B cell (primary cell): ENCODE data around the gene SEMA4A. TPM values are rescaled to one million over a fixed set of nuclear protein-coding genes. Genes with fewer than 3 reads are reported as not detected.

Source experiments
- ATAC-seq: fragments of 200-7000 bp; cut with Tn5 transposase; one replicate; pipeline ENCODE4 v1.10.0; 2021; ENCODE audit warnings: low read depth, mild to moderate bottlenecking, moderate number of reproducible peaks, moderate library complexity
- CTCF ChIA-PET: fragments of 350-600 bp; sonication (Branson Sonifier 250); formaldehyde crosslinking; loops from one replicate; lab custom pipeline; 2021; ENCODE audit warnings: antibody characterized with exemption, inconsistent platforms; lab: Charles Lee
- POLR2A ChIA-PET: fragments of 350-600 bp; sonication (Branson Sonifier 250); formaldehyde crosslinking; loops from one replicate; lab custom pipeline; 2021; ENCODE audit warnings: antibody characterized with exemption; lab: Charles Lee
- DNase-seq: peaks from one replicate; pipeline ENCODE4 v3.0.0; 2013
- H2AFZ ChIP-seq: 2 replicates; pipeline ENCODE4 v1.6.1; 2012; ENCODE audit warnings: mild to moderate bottlenecking, low read depth, low read length; ENCODE audit not compliant: insufficient read depth, poor library complexity, severe bottlenecking
- H3K27ac ChIP-seq, 2 donors: 1 replicate in 1 of 2; 2 replicates in 1 of 2; pipeline ENCODE4 v1.5.1; 2012 to 2013; ENCODE audit warnings: low read length in 2 of 2, mild to moderate bottlenecking in 2 of 2, moderate library complexity in 1 of 2
- H3K27me3 ChIP-seq, 4 experiments: fragments of 200-600 bp in 1 of 4; sonication (generic) in 1 of 4; replicated peaks in 1 of 4; 1 replicate in 2 of 4; 2 replicates in 2 of 4; pipeline versions ENCODE4 v1.6.1 to v1.7.0; 2013 to 2016; ENCODE audit warnings: low read length in 3 of 4, mild to moderate bottlenecking in 2 of 4, mixed read lengths in 1 of 4, moderate library complexity in 1 of 4; ENCODE audit not compliant: insufficient read depth in 4 of 4, control insufficient read depth in 3 of 4; ENCODE audit errors: control extremely low read depth in 1 of 4
- H3K36me3 ChIP-seq, 2 experiments: replicated peaks in 1 of 2; 1 replicate in 1 of 2; 2 replicates in 1 of 2; pipeline versions ENCODE4 v1.6.1 to v1.7.1; 2013; ENCODE audit warnings: low read length in 1 of 2; ENCODE audit not compliant: insufficient read depth in 2 of 2, control insufficient read depth in 1 of 2; ENCODE audit errors: control extremely low read depth in 1 of 2, extremely low read depth in 1 of 2
- H3K4me1 ChIP-seq, 2 donors: fragments of 200-600 bp in 1 of 2; sonication (generic) in 1 of 2; 1 replicate in 1 of 2; 2 replicates in 1 of 2; pipeline versions ENCODE4 v1.5.1 to v1.6.1; 2013 to 2017; ENCODE audit warnings: low read length in 2 of 2; ENCODE audit not compliant: control insufficient read depth in 2 of 2, insufficient read depth in 2 of 2
- H3K4me2 ChIP-seq: replicated peaks from 2 replicates; pipeline ENCODE3; 2012; ENCODE audit warnings: mild to moderate bottlenecking, low read depth, low read length; ENCODE audit not compliant: poor library complexity, severe bottlenecking
- H3K4me3 ChIP-seq, 5 experiments: fragments of 200-600 bp in 1 of 5; sonication (generic) in 1 of 5; 1 replicate in 3 of 5; 2 replicates in 2 of 5; pipeline versions ENCODE4 v1.5.1 to v1.7.0; 2011 to 2016; ENCODE audit warnings: low read length in 4 of 5, mild to moderate bottlenecking in 4 of 5, low read depth in 2 of 5, control low read depth in 1 of 5, moderate library complexity in 1 of 5; ENCODE audit not compliant: insufficient read depth in 1 of 5; ENCODE audit errors: control extremely low read depth in 1 of 5, extremely low read depth in 1 of 5
- H3K79me2 ChIP-seq: fragments of 200-600 bp; sonication (generic); one replicate; pipeline ENCODE4 v1.6.0; 2016; ENCODE audit warnings: low read length; ENCODE audit not compliant: control insufficient read depth, insufficient read depth
- H3K9ac ChIP-seq: fragments of 200-600 bp; sonication (generic); 2 replicates; pipeline ENCODE4 v1.6.1; 2017; ENCODE audit warnings: mild to moderate bottlenecking, low read length, moderate library complexity
- H3K9me3 ChIP-seq, 3 donors: one replicate each; pipeline versions ENCODE4 v1.6.1 to v1.7.1; 2013; ENCODE audit warnings: low read length in 2 of 3; ENCODE audit not compliant: control insufficient read depth in 2 of 3, insufficient read depth in 1 of 3; ENCODE audit errors: control extremely low read depth in 1 of 3
- H4K20me1 ChIP-seq: 2 replicates; pipeline ENCODE4 v1.6.0; 2012; ENCODE audit warnings: mild to moderate bottlenecking, low read length; ENCODE audit not compliant: insufficient read depth, control insufficient read depth, poor library complexity, severe bottlenecking
- H3K27ac Mint-ChIP-seq: one replicate; pipeline ENCODE4 v1.8.0; 2021; ENCODE audit warnings: mixed read lengths
- H3K27me3 Mint-ChIP-seq: one replicate; pipeline ENCODE4 v1.8.0; 2021; ENCODE audit warnings: mixed read lengths
- H3K4me1 Mint-ChIP-seq: one replicate; pipeline ENCODE4 v1.8.0; 2021; ENCODE audit warnings: mixed read lengths
- H3K4me3 Mint-ChIP-seq: one replicate; pipeline ENCODE4 v1.8.0; 2021; ENCODE audit warnings: mixed read lengths
- H3K9me3 Mint-ChIP-seq: one replicate; pipeline ENCODE4 v1.8.0; 2022; ENCODE audit warnings: mixed read lengths; ENCODE audit not compliant: insufficient read depth
- EZH2 ChIP-seq: IDR thresholded peaks from 2 replicates; pipeline ENCODE4 v1.6.1; 2012; ENCODE audit warnings: borderline replicate concordance, low read depth, mild to moderate bottlenecking, moderate library complexity, low read length; ENCODE audit not compliant: insufficient read depth, poor library complexity, severe bottlenecking
- WGBS: methylation state at CpG from one replicate; pipeline ENCODE4 v1.1.5; 2013; ENCODE audit warnings: missing lambda C conversion rate; ENCODE audit not compliant: insufficient coverage; 5-methylcytosine and 5-hydroxymethylcytosine counted together
- intact Hi-C: fragments of 100-400 bp; cut with micrococcal nuclease; formaldehyde crosslinking; loops from one replicate; pipeline ENCODE4 v1.10.0; 2022
- polyA plus RNA-seq: library from polyadenylated mRNA; depleted of rRNA; stranded (reverse); fragments of >200 nt; gene quantifications from 2 replicates; pipeline ENCODE4 v1.2.3, GENCODE V29; 2012
- total RNA-seq, 2 donors: library from RNA; stranded (reverse); fragments of 120-200 nt in 1 of 2; gene quantifications; 1 replicate in 1 of 2; 2 replicates in 1 of 2; pipeline versions ENCODE4 v1.2.3 to v1.2.4, GENCODE V29; 2013 to 2022
- TF ChIP-seq, protein P1 (sequence below): fragments of 200-600 bp; IDR thresholded peaks from one replicate; pipeline ENCODE4 v1.8.0; 2022; ENCODE audit warnings: antibody characterized with exemption, mild to moderate bottlenecking

Gene SEMA4A
- total and polyA plus RNA-seq, 2 donors (not counting 1 experiment from before 2014, with no cell fraction given): 9.2 to 15.5 TPM

DNA sequence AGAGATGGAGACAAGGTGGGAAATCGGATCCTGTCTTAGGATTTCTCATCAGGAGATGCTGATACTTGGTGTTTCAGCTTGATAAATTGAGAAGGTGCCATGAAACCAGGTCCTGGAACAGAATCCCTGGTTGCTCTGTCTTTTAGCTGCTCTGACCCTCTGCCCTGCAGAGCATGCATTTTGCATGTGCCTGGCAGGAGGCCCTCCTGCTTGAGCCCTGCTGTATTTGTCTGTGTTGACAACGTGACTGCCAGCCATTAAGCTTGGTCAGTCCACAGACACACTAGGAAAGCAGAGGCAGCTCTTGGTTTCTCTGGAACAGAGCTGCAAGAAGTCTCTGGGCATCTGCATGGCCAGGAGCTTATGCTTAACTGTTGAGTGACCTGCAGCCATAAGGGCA is 43.1 kb downstream of the SEMA4A start:
- H3K9me3 Mint-ChIP-seq: no peaks in the 10 kb centered on the region
- no peak for TF ChIP-seq EZH2
- TF ChIP-seq, protein P1, sequence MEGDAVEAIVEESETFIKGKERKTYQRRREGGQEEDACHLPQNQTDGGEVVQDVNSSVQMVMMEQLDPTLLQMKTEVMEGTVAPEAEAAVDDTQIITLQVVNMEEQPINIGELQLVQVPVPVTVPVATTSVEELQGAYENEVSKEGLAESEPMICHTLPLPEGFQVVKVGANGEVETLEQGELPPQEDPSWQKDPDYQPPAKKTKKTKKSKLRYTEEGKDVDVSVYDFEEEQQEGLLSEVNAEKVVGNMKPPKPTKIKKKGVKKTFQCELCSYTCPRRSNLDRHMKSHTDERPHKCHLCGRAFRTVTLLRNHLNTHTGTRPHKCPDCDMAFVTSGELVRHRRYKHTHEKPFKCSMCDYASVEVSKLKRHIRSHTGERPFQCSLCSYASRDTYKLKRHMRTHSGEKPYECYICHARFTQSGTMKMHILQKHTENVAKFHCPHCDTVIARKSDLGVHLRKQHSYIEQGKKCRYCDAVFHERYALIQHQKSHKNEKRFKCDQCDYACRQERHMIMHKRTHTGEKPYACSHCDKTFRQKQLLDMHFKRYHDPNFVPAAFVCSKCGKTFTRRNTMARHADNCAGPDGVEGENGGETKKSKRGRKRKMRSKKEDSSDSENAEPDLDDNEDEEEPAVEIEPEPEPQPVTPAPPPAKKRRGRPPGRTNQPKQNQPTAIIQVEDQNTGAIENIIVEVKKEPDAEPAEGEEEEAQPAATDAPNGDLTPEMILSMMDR: no peak
- ChIA-PET POLR2A (no interaction called here), CTCF (interaction anchor here (1.1 to 5.7 kb wide), 2 partner anchors 17 to 29 kb away, joined by 3 to 27 read pairs; partner anchors contain the start of gene PMF1)
- H3K4me1 Mint-ChIP-seq: peaks cover 47% of the 10 kb centered on the region
- Histone ChIP-seq H4K20me1 (peaks cover 29% of the 10 kb centered on the region), H3K27ac (no peak overlapping the region), H3K79me2 (peaks cover 71% of the 10 kb centered on the region), H2AFZ (no peak overlapping the region), H3K4me3 (no peak overlapping the region), H3K36me3 (peaks cover 0 to 40% of the 10 kb centered on the region in 2 experiments), H3K9me3 (no peaks in the 10 kb centered on the region), H3K27me3 (no peaks in the 10 kb centered on the region), H3K4me2 (no peak overlapping the region), H3K4me1 (peaks cover 10 to 19% of the 10 kb centered on the region in 2 donors), H3K9ac (no peak overlapping the region)
- DNase-seq (no peak), ATAC-seq (no peak)
- H3K27ac Mint-ChIP-seq: no peak overlapping the region
- intact Hi-C loops: no loop called here
- no peaks in the 10 kb centered on the region for H3K27me3 Mint-ChIP-seq
- H3K4me3 Mint-ChIP-seq: no peak overlapping the region
- WGBS: 95% methylated on average over 2 of the region's 2 CpGs

DNA sequence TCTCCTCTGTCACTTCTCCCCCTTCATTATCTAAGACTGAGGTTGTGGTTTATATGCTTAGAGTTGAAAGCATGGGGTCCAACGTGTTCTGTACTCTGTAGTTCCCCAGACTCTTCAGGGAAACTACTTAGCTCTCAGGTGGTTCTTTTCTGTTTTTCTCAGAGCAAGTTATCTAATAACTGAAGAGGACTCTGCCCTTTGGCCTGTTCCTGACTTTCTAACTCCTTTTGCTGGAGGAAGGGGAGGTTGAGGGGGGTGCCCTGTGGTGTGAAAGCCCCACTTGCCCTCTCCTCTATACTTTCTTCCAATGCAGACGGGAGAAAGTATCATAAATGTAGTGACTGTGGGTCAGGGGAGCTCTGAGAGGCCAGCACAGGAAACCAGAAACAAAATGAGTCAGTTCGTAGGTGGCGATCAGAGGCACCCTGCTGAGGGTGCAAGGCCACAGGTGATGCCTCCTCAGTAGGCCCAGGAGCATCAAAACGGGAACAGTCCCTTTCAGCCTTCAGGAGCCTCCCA is 45.5 kb downstream of the SEMA4A start:
- ATAC-seq: no peak
- H3K36me3 ChIP-seq: peaks cover 0 to 48% of the 10 kb centered on the region in 2 experiments
- peaks cover 42% of the 10 kb centered on the region for H3K4me1 Mint-ChIP-seq

More for the DNA sequence above, 45.5 kb downstream of the SEMA4A start:
- Histone ChIP-seq H3K4me2 (no peak overlapping the region), H2AFZ (no peak overlapping the region), H3K9ac (no peak overlapping the region), H3K27me3 (no peaks in the 10 kb centered on the region), H3K4me1 (peaks cover 6 to 14% of the 10 kb centered on the region in 2 donors), H3K9me3 (no peaks in the 10 kb centered on the region), H4K20me1 (peaks cover 35% of the 10 kb centered on the region), H3K79me2 (peaks cover 85% of the 10 kb centered on the region), H3K27ac (no peak overlapping the region), H3K4me3 (no peak overlapping the region)
- TF ChIP-seq EZH2: no peak
- TF ChIP-seq, protein P1: no peak
- Mint-ChIP-seq H3K27me3 (no peaks in the 10 kb centered on the region), H3K9me3 (no peaks in the 10 kb centered on the region), H3K27ac (no peak overlapping the region), H3K4me3 (no peak overlapping the region)
- 57% methylated on average over 3 of the region's 5 CpGs for WGBS
- no peak for DNase-seq
- ChIA-PET CTCF (interaction anchor here (0.8 to 5.7 kb wide), 2 partner anchors 27 to 51 kb away, joined by 3 to 27 read pairs; no protein-coding TSS in a partner anchor), POLR2A (no interaction called here)
- intact Hi-C loops: no loop called here
